GM23338 (cell line): ENCODE measurements around the gene CEBPB.

ENCODE experiments used
- EZH2 ChIP-seq: fragments of 200-600 bp; sonication (generic); IDR thresholded peaks from one replicate; pipeline ENCODE4 v1.8.0; 2017; ENCODE audit warnings: antibody characterized with exemption, mild to moderate bottlenecking, low read depth; ENCODE audit not compliant: unreplicated experiment
- JUNB ChIP-seq: IDR thresholded peaks from one replicate; pipeline ENCODE4 v1.6.1; 2016; ENCODE audit warnings: antibody characterized with exemption; ENCODE audit not compliant: unreplicated experiment
- POLR2AphosphoS5 ChIP-seq: IDR thresholded peaks from 2 replicates; pipeline ENCODE4 v1.6.1; 2016; ENCODE audit warnings: antibody characterized with exemption, low read depth
- STAT1 ChIP-seq: IDR thresholded peaks from one replicate; pipeline ENCODE4 v1.6.1; 2016; ENCODE audit warnings: antibody characterized with exemption; ENCODE audit not compliant: unreplicated experiment
- TF ChIP-seq, protein P1 (sequence below), 2 experiments: fragments of 200-600 bp in 1 of 2; sonication (generic) in 1 of 2; conservative IDR thresholded peaks; 2 replicates each; pipeline versions ENCODE4 v1.5.1 to v1.6.1; 2016 to 2017; ENCODE audit warnings: antibody characterized with exemption in 2 of 2, low read depth in 2 of 2, mild to moderate bottlenecking in 2 of 2, moderate library complexity in 1 of 2
- TF ChIP-seq, protein P2 (sequence below): IDR thresholded peaks from one replicate; pipeline ENCODE4 v1.6.1; 2018; ENCODE audit warnings: antibody characterized with exemption; ENCODE audit not compliant: unreplicated experiment
- TF ChIP-seq, protein P3 (sequence below): IDR thresholded peaks from 2 replicates; pipeline ENCODE4 v1.6.1; 2016; ENCODE audit warnings: antibody characterized with exemption

DNA sequence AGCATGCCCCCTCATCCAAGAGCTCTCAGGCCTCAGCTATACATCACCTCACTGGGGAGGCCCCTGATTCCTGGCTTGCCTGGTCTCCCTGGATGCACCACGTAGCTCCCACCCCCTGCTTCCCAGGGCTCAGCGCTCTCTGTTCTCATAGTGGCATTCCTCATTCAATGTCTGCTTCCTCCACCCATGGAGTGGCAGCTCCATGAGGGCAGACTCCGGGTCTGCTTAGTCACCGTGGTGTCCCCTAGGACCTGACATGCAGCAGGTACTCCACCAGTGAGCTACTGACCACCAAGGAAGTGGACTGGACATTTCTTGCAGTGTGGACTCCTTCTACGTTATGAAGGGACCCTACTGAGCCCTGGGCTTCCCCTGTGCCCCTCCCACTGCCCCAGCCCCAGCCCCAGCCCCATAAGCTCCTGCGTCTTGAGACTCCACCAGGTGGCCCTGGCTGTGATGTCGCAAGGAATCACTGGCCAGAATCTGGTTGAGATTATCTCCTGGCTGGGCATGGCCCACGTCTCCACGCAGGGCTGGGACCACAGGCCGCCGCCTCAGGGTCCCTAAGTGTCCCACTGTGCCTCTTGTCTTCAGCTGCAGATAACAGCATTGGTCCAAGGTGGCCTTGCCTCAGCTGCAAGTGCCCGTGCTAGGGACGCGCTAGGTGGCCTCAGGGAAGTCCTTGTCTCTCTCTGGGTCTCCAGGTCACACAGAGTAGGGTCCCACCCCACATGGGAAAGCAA, 26.7 kb downstream of the CEBPB start:
- no peak for TF ChIP-seq POLR2AphosphoS5
- TF ChIP-seq, protein P1, sequence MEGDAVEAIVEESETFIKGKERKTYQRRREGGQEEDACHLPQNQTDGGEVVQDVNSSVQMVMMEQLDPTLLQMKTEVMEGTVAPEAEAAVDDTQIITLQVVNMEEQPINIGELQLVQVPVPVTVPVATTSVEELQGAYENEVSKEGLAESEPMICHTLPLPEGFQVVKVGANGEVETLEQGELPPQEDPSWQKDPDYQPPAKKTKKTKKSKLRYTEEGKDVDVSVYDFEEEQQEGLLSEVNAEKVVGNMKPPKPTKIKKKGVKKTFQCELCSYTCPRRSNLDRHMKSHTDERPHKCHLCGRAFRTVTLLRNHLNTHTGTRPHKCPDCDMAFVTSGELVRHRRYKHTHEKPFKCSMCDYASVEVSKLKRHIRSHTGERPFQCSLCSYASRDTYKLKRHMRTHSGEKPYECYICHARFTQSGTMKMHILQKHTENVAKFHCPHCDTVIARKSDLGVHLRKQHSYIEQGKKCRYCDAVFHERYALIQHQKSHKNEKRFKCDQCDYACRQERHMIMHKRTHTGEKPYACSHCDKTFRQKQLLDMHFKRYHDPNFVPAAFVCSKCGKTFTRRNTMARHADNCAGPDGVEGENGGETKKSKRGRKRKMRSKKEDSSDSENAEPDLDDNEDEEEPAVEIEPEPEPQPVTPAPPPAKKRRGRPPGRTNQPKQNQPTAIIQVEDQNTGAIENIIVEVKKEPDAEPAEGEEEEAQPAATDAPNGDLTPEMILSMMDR (conservative IDR thresholded peaks at IDR 0.05; ENCODE audit: low read depth in 2 of 2): no peak
- TF ChIP-seq EZH2: no peak
- TF ChIP-seq, protein P2, sequence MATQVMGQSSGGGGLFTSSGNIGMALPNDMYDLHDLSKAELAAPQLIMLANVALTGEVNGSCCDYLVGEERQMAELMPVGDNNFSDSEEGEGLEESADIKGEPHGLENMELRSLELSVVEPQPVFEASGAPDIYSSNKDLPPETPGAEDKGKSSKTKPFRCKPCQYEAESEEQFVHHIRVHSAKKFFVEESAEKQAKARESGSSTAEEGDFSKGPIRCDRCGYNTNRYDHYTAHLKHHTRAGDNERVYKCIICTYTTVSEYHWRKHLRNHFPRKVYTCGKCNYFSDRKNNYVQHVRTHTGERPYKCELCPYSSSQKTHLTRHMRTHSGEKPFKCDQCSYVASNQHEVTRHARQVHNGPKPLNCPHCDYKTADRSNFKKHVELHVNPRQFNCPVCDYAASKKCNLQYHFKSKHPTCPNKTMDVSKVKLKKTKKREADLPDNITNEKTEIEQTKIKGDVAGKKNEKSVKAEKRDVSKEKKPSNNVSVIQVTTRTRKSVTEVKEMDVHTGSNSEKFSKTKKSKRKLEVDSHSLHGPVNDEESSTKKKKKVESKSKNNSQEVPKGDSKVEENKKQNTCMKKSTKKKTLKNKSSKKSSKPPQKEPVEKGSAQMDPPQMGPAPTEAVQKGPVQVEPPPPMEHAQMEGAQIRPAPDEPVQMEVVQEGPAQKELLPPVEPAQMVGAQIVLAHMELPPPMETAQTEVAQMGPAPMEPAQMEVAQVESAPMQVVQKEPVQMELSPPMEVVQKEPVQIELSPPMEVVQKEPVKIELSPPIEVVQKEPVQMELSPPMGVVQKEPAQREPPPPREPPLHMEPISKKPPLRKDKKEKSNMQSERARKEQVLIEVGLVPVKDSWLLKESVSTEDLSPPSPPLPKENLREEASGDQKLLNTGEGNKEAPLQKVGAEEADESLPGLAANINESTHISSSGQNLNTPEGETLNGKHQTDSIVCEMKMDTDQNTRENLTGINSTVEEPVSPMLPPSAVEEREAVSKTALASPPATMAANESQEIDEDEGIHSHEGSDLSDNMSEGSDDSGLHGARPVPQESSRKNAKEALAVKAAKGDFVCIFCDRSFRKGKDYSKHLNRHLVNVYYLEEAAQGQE: no peak
- no peak for TF ChIP-seq STAT1
- TF ChIP-seq, protein P3, sequence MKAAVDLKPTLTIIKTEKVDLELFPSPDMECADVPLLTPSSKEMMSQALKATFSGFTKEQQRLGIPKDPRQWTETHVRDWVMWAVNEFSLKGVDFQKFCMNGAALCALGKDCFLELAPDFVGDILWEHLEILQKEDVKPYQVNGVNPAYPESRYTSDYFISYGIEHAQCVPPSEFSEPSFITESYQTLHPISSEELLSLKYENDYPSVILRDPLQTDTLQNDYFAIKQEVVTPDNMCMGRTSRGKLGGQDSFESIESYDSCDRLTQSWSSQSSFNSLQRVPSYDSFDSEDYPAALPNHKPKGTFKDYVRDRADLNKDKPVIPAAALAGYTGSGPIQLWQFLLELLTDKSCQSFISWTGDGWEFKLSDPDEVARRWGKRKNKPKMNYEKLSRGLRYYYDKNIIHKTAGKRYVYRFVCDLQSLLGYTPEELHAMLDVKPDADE: no peak
- TF ChIP-seq JUNB: no peak
